GM12878 (cell line): ENCODE measurements around the gene TMEM26. TPM values are rescaled to one million over a fixed set of nuclear protein-coding genes. Genes with fewer than 3 reads are reported as not detected.
A peak's percentile ranks its signal among the peaks of the same experiment; 100 is the strongest.

Source experiments
- CEBPB ChIP-seq, 2 experiments: fragments of 150-350 bp in 1 of 2; IDR thresholded peaks; 2 replicates each; pipeline ENCODE4 v1.6.1; 2012 to 2014; ENCODE audit warnings: low read depth in 2 of 2, low read length in 2 of 2, borderline replicate concordance in 1 of 2, inconsistent platforms in 1 of 2
- CREB1 ChIP-seq: IDR thresholded peaks from 2 replicates; pipeline ENCODE4 v1.6.1; 2012; ENCODE audit warnings: low read depth, mild to moderate bottlenecking, inconsistent platforms
- CUX1 ChIP-seq: IDR thresholded peaks from 2 replicates; pipeline ENCODE4 v1.6.1; 2012; ENCODE audit warnings: improper control_type of control experiment, low read depth, low read length; ENCODE audit not compliant: insufficient replicate concordance
- DPF2 ChIP-seq: fragments of 450-650 bp; IDR thresholded peaks from 2 replicates; pipeline ENCODE4 v1.6.1; 2017; ENCODE audit warnings: mild to moderate bottlenecking
- FOXK2 ChIP-seq: fragments of 450-650 bp; IDR thresholded peaks from 2 replicates; pipeline ENCODE4 v1.6.1; 2017; ENCODE audit warnings: mild to moderate bottlenecking, moderate library complexity
- IKZF2 ChIP-seq, 2 experiments: fragments of 450-650 bp; IDR thresholded peaks; 2 replicates each; pipeline ENCODE4 v1.6.1; 2017; ENCODE audit warnings: mild to moderate bottlenecking in 2 of 2, moderate library complexity in 2 of 2
- MAX ChIP-seq: IDR thresholded peaks from 2 replicates; pipeline ENCODE4 v1.6.1; 2012; ENCODE audit warnings: low read depth, low read length, improper control_type of control experiment
- NBN ChIP-seq: fragments of 450-650 bp; IDR thresholded peaks from 2 replicates; pipeline ENCODE4 v1.6.1; 2016
- NFYA ChIP-seq: IDR thresholded peaks from 2 replicates; pipeline ENCODE4 v1.6.1; 2011; ENCODE audit warnings: low read depth, mild to moderate bottlenecking, low read length, improper control_type of control experiment, borderline replicate concordance
- SKIL ChIP-seq: fragments of 450-650 bp; IDR thresholded peaks from 2 replicates; pipeline ENCODE4 v1.6.1; 2017; ENCODE audit warnings: mild to moderate bottlenecking, low read depth, inconsistent platforms; ENCODE audit not compliant: poor library complexity, severe bottlenecking
- SP1 ChIP-seq: IDR thresholded peaks from one replicate; pipeline ENCODE4 v1.6.1; 2011; ENCODE audit warnings: low read depth, low read length
- SPI1 ChIP-seq: IDR thresholded peaks from 2 replicates; pipeline ENCODE4 v1.6.1; 2011; ENCODE audit warnings: low read depth, mild to moderate bottlenecking, low read length, moderate library complexity, borderline replicate concordance; ENCODE audit not compliant: insufficient read depth
- SREBF2 ChIP-seq: IDR thresholded peaks from 2 replicates; pipeline ENCODE4 v1.6.1; 2012; ENCODE audit warnings: mild to moderate bottlenecking, low read length
- TARDBP ChIP-seq: IDR thresholded peaks from 2 replicates; pipeline ENCODE4 v1.6.1; 2016; ENCODE audit warnings: borderline replicate concordance
- ZSCAN29 ChIP-seq: fragments of 450-650 bp; IDR thresholded peaks from 2 replicates; pipeline ENCODE4 v1.6.1; 2017; ENCODE audit warnings: mild to moderate bottlenecking, moderate library complexity
- polyA plus RNA-seq, 11 experiments: library from polyadenylated mRNA; depleted of rRNA in 4 of 11; unstranded in 6 of 11; stranded (reverse) in 5 of 11; fragments of >200 nt; fragmentation: Nextera tagmentation in 4 of 11; fragmentation: Illumina TruSeq in 1 of 11; extraction: Ambion mirVana in 4 of 11; extraction: Trizol in 1 of 11; gene quantifications; 1 replicate in 1 of 11; 2 replicates in 10 of 11; pipeline versions ENCODE4 v1.2.1 to v1.2.3, GENCODE V29; 2011 to 2016; ENCODE audit warnings: inconsistent platforms in 2 of 11, missing spikeins in 2 of 11, low read depth in 1 of 11
- total RNA-seq, 4 experiments: library from RNA; depleted of rRNA in 3 of 4; stranded (reverse); fragments of >200 nt in 3 of 4; fragmentation: Illumina TruSeq in 1 of 4; extraction: Trizol in 1 of 4; gene quantifications; 2 replicates each; pipeline versions ENCODE4 v1.2.1 to v1.2.3, GENCODE V29; 2013 to 2021
- TF ChIP-seq, protein P1 (sequence below): fragments of 450-650 bp; formaldehyde crosslinking; IDR thresholded peaks from 2 replicates; pipeline ENCODE4 v1.4.0; 2020; ENCODE audit warnings: mild to moderate bottlenecking, moderate library complexity
- TF ChIP-seq, protein P2 (sequence below): fragments of 450-650 bp; IDR thresholded peaks from 2 replicates; pipeline ENCODE4 v1.6.1; 2016; ENCODE audit warnings: mild to moderate bottlenecking

The TMEM26 gene
- total and polyA plus RNA-seq, 10 of the 15 experiments (the other 5 are each of a cell fraction or from before 2014, with no cell fraction given) = not detected

DNA sequence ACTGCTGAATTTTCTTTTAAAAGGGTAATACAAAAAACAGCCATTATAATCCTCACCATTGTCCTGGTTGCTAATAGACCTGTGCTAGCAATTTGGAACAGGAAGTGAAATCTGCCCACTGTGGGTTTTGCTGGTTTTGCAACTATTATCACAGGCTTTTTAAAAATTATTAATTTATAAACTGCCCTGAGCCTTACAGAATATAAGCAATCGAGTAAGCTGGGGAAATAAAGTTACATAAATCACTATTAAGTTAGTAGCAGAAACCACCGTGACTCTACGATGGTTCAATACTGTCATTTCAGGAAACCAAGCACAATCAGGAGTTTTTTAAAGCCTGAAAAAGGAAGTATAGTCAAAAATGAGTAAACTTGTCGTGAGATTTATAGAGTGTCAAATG, 62.3 kb downstream of the TMEM26 start (continued):
- no peak for TF ChIP-seq CUX1
- TF ChIP-seq CEBPB (IDR thresholded peaks at IDR 0.05; ENCODE audit: borderline replicate concordance in 1 of 2, low read depth in 2 of 2, low read length in 2 of 2) = no peak
- TF ChIP-seq FOXK2 = no peak
- TF ChIP-seq TARDBP = no peak
- TF ChIP-seq SREBF2 = no peak
- TF ChIP-seq, protein P1, sequence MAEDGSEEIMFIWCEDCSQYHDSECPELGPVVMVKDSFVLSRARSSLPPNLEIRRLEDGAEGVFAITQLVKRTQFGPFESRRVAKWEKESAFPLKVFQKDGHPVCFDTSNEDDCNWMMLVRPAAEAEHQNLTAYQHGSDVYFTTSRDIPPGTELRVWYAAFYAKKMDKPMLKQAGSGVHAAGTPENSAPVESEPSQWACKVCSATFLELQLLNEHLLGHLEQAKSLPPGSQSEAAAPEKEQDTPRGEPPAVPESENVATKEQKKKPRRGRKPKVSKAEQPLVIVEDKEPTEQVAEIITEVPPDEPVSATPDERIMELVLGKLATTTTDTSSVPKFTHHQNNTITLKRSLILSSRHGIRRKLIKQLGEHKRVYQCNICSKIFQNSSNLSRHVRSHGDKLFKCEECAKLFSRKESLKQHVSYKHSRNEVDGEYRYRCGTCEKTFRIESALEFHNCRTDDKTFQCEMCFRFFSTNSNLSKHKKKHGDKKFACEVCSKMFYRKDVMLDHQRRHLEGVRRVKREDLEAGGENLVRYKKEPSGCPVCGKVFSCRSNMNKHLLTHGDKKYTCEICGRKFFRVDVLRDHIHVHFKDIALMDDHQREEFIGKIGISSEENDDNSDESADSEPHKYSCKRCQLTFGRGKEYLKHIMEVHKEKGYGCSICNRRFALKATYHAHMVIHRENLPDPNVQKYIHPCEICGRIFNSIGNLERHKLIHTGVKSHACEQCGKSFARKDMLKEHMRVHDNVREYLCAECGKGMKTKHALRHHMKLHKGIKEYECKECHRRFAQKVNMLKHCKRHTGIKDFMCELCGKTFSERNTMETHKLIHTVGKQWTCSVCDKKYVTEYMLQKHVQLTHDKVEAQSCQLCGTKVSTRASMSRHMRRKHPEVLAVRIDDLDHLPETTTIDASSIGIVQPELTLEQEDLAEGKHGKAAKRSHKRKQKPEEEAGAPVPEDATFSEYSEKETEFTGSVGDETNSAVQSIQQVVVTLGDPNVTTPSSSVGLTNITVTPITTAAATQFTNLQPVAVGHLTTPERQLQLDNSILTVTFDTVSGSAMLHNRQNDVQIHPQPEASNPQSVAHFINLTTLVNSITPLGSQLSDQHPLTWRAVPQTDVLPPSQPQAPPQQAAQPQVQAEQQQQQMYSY (CRISPR knock-in tag) = no peak
- no peak for TF ChIP-seq MAX
- peak in 1 of 2 experiments; percentile 52; a peak in 1 of 4 replicates for TF ChIP-seq IKZF2 (IDR thresholded peaks at IDR 0.05)
- no peak for TF ChIP-seq CREB1
- no peak for TF ChIP-seq SKIL
- TF ChIP-seq, protein P2, sequence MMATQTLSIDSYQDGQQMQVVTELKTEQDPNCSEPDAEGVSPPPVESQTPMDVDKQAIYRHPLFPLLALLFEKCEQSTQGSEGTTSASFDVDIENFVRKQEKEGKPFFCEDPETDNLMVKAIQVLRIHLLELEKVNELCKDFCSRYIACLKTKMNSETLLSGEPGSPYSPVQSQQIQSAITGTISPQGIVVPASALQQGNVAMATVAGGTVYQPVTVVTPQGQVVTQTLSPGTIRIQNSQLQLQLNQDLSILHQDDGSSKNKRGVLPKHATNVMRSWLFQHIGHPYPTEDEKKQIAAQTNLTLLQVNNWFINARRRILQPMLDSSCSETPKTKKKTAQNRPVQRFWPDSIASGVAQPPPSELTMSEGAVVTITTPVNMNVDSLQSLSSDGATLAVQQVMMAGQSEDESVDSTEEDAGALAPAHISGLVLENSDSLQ = no peak
- TF ChIP-seq SP1 = no peak
- TF ChIP-seq NFYA = no peak
- peak; percentile 64; the same call in 1 of the 2 replicates for TF ChIP-seq SPI1
- no peak for TF ChIP-seq NBN
- TF ChIP-seq ZSCAN29 = no peak
- TF ChIP-seq DPF2 = peak; percentile 53; the same call in 1 of the 2 replicates
